Skeletal muscle cell (primary cell): ENCODE measurements around the gene TFAP2E.

Experiments used
- DNase-seq: peaks from one replicate; pipeline ENCODE4 v3.0.0-alpha.2; 2010; ENCODE audit warnings: low read depth
- H3K4me3 ChIP-seq: 2 replicates; pipeline ENCODE4 v1.5.1; 2011; ENCODE audit warnings: low read depth, mild to moderate bottlenecking, control low read depth, low read length, moderate library complexity

The TFAP2E gene

DNA sequence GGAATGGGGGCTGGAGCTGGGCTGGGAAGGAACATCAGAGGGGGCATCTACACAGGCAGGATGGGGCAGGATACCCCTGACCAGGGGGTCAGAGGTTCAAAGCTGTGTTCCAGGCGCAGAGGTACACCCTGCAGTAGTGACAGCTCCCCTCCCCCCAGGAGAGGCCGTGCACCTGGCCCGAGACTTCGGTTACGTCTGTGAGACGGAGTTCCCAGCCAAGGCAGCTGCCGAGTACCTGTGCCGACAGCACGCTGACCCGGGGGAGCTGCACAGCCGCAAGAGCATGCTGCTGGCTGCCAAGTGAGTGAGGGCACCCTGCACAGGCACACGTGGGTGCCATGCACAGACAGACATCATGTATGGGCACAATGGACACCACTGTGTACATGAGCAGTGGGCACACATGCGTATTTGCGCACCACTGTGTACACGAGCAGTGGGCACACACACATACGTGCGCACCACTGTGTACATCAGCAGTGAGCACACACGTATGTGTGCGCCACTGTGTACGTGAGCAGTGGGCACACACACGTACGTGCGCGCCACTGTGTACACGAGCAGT is 17.4 kb downstream of the TFAP2E start:
- H3K4me3 ChIP-seq = no peak overlapping the region
- DNase-seq = no peak

DNA sequence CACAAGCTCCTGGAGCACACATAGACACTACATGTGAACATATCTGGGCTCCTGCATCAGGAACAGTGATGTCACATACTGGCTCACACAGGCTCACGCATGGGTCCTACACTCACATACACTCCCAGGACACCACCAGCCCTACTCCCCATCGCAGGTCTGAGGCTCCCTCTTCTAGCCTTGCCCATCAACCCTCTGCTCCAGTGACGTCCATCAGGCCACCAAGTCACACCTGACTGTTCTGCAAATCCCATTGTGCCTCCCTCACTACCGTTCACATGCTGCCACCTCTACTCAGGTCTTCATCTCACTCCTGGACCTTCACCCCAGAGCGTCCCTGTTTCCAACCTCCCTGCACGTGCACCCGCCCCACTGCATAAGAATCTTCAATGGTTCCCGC is 18.1 kb downstream of the TFAP2E start:
- no peak for DNase-seq
- no peak overlapping the region for H3K4me3 ChIP-seq

DNA sequence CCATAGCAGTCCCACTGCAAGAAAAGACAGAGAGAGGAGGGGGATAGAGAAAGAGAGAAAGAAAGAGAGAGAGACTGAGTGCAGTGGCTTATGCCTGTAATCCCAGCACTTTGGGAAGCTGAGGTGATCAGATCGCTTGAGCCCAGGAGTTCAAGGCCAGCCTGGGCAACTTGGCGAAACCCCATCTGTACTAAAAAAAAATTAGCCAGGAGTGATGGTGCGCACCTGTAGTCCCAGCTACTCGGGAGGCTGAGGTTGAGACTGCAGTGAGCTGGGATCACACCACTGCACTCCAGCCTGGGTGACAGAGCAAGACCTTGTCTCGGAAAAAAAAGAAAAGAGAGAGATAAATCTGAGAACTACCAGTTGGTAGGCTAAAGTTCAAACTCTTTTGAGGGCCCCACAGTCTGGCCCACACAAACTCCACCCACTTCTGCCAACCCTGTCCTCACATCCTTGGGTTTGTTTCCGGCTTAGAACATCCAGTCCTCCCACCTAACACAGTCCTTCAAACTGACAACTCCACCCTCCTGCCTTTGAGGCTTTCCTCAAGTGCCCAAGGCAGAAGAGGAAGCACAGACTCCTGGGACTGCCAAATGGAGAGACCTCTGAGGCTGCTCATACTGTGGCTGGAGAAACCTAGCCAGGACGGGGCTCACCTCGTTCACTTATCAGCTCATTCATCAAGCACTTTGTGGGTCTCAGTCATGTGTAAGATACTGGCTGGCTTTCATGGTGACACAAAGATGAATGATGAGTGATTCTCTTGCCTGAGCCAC is 20.1 kb downstream of the TFAP2E start:
- no peak overlapping the region for H3K4me3 ChIP-seq
- no peak for DNase-seq

DNA sequence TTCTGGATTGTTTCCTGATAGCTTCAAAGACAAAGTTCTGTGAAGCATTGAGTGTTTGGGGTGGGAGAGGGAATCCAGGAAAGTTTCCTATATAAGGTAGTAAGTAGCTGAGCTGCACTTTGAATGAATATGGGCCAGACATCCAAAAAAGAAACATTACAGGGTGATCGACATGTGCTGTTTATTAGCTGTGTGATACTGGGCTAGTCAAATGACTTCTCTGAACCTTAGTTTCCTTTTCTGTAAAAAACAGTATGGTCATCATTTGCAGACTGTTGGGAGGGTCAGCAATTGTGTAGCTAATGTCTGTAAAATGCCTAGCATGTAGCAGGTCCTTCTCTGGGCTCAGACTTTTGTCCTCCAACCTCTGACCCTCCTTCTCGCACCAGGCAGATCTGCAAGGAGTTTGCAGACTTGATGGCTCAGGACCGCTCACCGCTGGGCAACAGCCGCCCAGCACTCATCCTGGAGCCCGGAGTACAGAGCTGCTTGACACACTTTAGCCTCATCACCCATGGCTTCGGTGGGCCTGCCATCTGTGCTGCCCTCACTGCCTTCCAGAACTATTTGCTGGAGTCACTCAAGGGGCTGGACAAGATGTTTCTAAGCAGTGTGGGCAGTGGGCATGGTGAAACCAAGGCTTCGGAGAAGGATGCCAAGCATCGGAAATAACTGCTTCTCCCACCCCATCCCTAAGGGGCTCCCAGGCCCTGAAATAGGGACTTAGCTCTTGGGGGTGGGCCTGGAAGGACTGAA is 21.1 kb downstream of the TFAP2E start:
- no peak overlapping the region for H3K4me3 ChIP-seq
- DNase-seq = no peak

DNA sequence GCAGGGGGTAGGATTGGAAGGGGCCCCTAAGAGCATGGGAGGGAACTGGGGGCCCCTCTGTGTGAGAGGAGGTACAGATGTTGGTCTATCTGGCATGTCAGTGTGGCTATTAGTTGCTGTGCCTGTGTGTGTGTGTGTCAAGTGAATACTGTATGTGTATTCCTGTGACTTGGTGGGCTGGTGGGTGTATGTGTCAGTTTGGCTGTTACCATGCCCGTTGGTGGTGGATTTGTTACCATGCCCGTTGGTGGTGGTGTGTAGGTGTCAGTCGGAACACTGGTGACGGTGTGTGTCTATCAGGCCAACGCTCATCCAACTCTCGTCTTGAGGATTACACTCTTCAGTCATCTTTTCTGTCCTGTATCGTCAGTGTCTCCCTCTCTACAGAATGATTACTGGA is 22.6 kb downstream of the TFAP2E start:
- H3K4me3 ChIP-seq = no peak overlapping the region
- DNase-seq = no peak

GRCh38 chr1:35597870-35598269 is 24.8 kb downstream of the TFAP2E start:
- H3K4me3 ChIP-seq = no peak overlapping the region
- DNase-seq = no peak

- no peak overlapping the region for H3K4me3 ChIP-seq
- no peak for DNase-seq
Measured at GRCh38 chr1:35598895-35599294, 25.8 kb downstream of the TFAP2E start.

GRCh38 chr1:35599411-35599810 is 26.3 kb downstream of the TFAP2E start:
- no peak overlapping the region for H3K4me3 ChIP-seq
- no peak for DNase-seq

- H3K4me3 ChIP-seq = no peak overlapping the region
- no peak for DNase-seq
Measured at GRCh38 chr1:35600593-35600992, 27.5 kb downstream of the TFAP2E start.

DNA sequence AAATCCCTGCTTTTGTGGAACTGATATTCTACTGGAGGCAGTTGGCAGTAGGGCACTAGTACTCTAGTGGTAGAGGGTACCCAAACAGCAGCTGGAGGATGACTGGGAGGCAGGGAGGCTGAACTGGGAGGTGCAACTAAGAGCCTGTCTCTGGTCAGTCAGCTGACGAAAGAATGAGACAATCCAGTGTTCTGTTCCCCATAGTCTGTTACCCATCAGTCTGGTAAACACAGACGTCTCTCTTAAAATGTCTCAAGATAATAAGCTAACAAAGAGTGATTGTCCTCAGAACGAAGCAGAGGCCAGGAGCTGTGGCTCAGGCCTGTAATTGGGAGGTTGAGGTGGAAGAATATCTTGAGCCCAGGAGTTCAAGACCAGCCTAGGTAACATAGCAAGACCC is 30.4 kb downstream of the TFAP2E start:
- no peak overlapping the region for H3K4me3 ChIP-seq
- DNase-seq = no peak

DNA sequence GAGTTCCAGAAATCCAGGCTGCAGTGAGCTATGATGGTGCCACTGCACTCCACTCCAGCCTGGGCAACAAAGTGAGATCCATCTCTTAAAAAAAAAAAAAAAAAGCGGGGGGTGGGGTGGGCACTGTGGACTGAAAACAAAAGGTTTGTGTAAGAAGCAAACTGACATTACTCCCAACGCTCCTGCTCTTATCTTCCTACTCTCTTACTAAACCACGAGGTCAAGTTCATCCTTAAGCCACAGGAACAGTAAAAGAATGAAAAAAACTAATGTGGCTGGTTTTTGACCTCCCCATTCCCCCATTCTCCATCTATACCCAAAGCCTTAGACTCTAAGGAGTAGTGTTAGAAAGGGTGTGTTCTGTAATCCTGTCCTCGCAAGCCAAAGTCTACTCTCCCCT is 30.8 kb downstream of the TFAP2E start:
- no peak for DNase-seq
- H3K4me3 ChIP-seq = no peak overlapping the region

DNA sequence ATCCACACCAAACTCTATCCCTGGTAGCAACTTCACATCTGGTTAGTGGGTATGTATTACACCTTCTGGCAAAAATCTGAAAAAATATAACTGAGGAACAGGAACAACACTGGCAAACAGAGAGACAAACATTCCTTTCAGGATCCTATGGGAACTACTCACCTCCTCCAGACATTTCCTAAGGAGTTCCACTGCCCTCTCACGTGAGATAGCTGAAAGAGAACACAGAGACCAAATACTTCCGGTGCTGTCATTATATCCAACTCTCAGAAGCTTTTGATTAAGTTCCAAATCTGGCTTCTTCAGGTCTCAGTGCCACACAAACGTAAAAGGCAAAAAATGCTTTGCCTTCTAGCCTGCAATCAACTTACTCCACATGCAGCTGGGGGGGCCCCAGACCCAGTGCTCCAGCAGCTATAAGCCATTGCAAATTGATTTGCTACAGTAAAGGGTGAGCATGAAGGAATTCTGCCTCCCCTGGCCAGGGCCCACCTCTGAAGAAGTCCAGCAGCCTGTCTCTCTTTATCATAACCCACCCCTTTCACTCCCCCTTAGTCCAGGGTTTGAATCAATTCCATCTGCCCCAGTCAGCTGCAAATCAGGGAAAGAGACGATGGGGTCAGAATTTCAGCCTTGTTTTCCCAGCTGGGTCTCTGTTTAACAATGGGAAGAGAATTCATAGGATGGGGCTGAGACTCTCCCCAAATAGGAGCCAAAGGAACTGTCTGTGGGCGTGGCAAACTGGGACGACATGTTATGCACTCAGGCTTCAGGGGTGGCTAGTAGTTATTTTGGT is 32.2 kb downstream of the TFAP2E start:
- no peak for DNase-seq

DNA sequence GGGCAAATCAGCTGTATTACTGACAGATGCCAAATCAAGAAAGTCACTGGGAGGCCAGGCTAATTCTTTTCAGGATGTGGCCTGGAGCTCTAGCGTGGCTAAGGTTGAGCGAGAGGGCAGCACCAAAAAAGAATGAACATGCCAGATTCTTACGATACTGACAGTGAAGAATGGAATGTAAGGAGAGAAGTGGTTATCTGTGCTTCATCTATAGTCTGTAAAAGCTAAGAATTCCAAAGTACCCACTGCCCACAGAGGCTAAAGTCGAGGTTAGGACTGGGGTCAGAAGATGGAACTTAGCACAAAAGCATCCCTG is 32.7 kb downstream of the TFAP2E start:
- no peak overlapping the region for H3K4me3 ChIP-seq
- no peak for DNase-seq

More for the DNA sequence above, 32.2 kb downstream of the TFAP2E start:
- H3K4me3 ChIP-seq = no peak overlapping the region

GRCh38 chr1:35611655-35612054 is 38.5 kb downstream of the TFAP2E start:
- no peak overlapping the region for H3K4me3 ChIP-seq

DNA sequence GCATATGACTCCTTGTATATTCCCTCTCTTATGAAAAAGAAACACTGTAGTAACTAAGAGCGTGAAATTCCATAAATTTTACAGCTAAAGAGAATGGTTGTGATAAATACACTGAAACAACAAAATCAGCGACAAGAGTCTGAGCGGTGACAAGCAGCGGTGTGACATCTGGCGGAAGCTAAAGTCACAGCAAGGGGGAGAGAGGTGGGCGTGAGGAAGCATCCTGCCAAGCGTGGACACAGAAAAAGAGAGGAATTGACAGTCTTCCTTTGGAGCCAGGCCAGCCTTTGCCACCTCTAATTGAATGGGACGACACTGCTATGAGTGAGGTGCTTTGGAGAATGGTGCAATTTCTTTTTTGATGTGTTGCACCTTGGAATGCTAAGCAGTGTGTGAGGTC is 42.3 kb downstream of the TFAP2E start:
- DNase-seq = no peak
- no peak overlapping the region for H3K4me3 ChIP-seq

More at GRCh38 chr1:35611655-35612054, 38.5 kb downstream of the TFAP2E start:
- DNase-seq = no peak

GRCh38 chr1:35619237-35620121 is 46.4 kb downstream of the TFAP2E start:
- DNase-seq = no peak
- no peak overlapping the region for H3K4me3 ChIP-seq

DNA sequence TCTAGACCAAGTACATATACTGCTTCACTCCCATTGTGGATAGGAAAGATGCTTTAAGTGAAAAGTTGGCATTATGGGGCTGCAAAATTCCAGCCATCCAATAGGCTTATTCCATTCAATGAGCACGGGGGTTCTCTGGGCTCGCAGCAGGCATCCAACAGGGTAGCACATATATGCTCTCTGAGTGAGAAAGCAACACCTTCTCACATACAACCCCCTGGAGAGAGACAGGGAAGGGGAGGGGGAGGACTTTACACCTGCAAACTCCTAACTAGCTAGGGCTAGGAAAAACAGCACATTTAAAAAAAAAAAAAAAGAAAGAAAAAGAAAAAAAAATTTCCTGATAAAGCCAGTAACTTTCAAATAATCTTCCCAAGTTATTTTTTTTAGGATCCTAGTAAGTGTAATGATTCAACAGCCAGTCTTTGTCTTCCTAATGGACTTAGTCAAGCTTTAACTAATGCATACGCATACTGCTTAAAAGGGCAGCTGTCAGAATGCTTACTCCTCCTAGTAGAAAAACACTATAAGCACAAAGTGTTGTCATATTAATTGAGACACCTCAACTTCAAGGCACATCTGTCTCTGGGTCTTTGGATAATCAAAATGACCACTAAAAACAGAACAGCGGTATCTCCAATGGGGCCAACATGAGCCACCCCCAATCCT is 49.5 kb downstream of the TFAP2E start:
- no peak overlapping the region for H3K4me3 ChIP-seq
- DNase-seq = no peak

GRCh38 chr1:35623832-35624231 is 50.7 kb downstream of the TFAP2E start:
- H3K4me3 ChIP-seq = no peak overlapping the region
- no peak for DNase-seq

- DNase-seq = no peak
Measured at GRCh38 chr1:35629051-35629450, 55.9 kb downstream of the TFAP2E start.

More at GRCh38 chr1:35629051-35629450, 55.9 kb downstream of the TFAP2E start:
- no peak overlapping the region for H3K4me3 ChIP-seq
